GM21515 (cell line): ENCODE results near the gene LY6G6C.
A peak's percentile ranks its signal among the peaks of the same experiment; 100 is the strongest.

ENCODE experiments used
- ATAC-seq: cut with Tn5 transposase; IDR thresholded peaks from one replicate; pipeline ENCODE4 v1.9.1; 2021; ENCODE audit not compliant: unreplicated experiment

LY6G6C gene

GRCh38 chr6:31742894-31743293 lies 21.3 kb upstream of the LY6G6C start:
- ATAC-seq = no peak

DNA sequence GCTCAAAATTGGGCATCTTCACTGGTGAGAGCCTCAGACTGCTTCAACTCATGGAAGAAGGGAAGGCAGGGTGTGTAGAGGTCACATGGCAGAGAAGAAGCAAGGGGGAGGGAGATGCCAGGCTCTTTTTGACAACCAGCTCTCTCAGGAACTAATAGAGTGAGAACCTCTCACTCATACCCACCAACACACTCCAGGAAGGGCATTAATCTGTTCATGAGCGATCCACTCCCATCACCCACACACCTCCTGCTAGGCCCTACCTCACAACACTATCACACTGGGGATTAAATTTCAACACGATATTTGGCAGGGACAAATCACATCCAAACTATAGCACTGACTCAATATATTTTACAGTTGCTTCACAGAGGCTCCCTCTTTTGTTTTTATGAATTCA lies 20.3 kb upstream of the LY6G6C start:
- no peak for ATAC-seq

DNA sequence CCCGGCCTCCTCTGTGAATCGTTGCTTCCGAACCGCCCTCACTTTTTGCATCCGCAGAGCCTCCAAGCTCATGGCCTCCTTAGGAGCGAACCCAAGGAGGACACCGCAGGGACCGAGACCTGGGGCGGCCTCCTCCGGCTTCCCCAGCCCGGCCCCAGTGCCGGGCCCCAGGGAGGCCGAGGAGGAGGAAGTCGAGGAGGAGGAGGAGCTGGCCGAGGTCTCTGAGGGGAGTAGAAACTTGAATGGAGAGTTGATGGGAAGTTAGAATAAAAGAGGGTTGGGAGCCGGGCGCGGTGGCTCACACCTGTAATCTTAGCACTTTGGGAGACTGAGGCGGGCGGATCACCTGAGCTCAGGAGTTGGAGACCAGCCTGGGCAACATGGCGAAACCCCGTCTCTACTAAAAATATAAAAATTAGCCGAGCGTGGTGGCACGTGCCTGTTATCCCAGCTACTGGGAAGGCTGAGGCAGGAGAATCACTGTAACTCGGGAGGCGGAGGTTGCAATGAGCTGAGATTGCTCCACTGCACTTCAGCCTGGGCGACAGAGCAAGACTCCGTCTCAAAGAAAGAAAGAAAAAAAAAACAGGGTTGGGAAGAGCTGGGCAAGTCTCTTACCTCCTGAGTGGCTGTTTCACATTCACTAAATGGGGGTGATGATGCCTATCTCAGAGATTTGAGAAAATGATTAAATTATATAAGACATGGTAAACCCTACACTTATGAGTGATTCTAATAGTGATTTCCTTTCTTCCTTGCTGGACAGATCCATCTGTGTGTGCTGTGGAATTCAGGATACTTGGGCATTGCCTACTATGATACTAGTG lies 19.1 kb upstream of the LY6G6C start:
- ATAC-seq = peak; percentile 1

- ATAC-seq = peak; percentile 60
Observed at GRCh38 chr6:31739639-31740396, 18.3 kb upstream of the LY6G6C start, which contains the start of gene MSH5. MSH5 (plus strand) TSS chr6:31740005; CDS start chr6:31740467, 462 bp downstream.

- no peak for ATAC-seq
Observed at GRCh38 chr6:31737991-31738979, 16.7 kb upstream of the LY6G6C start.

DNA sequence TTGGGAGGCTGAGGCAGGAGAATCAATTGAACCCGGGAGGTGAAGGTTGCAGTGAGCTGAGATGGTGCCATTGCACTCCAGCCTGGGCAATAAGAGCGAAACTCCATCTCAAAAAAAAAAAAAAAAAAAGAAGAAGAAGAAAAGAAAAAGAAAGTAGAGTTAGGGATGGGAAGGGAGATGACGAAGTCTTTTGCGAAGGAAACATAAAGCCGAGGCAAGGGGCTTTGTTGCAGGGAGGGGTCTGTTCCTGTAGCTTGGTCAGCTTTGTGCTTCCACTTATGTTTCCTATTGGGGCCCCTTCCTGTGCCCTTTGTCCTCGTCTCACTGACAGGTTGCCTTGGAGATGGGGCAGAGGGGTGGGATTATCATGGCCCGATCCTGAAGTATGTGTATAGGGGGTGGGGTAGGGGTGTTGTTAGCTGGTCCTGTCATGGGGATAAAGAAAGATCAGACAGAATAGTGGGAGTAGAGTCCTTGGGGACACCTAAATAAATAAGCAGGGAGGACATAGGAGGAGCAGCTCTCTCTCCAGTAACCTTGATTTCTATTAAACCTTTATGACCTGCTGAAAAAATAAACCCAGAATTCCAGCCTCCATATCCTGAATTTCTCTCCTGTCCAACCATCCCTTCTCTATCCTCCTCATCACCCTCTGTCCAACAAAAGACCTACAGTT lies 15.9 kb upstream of the LY6G6C start:
- no peak for ATAC-seq

- no peak for ATAC-seq
Observed at GRCh38 chr6:31736768-31737314, 15.3 kb upstream of the LY6G6C start.

GRCh38 chr6:31736021-31736767 lies 14.6 kb upstream of the LY6G6C start, which contains the start of gene CLIC1:
CLIC1 (minus strand) TSS chr6:31736530; CDS start chr6:31736300, 230 bp downstream.
- no peak for ATAC-seq

- no peak for ATAC-seq
Observed at GRCh38 chr6:31734821-31735406, 13.4 kb upstream of the LY6G6C start.

DNA sequence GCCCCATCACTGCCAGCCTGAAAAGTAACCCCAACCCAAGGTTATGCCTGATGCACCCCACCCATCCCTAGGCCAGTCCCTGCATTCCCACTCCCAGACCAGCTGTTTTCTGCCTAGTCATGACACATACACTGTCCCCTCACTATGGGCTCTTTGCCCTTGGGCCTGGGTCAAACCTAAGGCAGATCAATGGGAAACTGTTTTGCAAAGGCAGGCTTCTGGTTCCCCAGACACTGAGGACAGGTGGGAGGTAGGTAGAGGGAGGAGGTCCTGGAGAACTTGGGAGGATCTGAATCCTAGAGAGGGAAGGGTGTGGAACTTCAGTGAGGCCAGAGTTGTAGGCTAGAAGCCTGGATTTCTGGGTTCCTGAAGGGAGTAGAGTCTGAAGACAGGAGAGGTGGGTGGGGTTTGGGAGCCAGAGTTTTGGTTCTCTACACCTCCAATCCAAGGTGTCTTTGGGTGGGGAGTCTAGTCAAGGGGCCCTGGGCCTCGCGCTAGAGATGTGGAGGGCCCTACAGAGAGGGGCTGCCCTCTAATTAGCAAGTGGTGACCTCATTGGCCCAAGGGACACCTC lies 12.8 kb upstream of the LY6G6C start:
- ATAC-seq = no peak

DNA sequence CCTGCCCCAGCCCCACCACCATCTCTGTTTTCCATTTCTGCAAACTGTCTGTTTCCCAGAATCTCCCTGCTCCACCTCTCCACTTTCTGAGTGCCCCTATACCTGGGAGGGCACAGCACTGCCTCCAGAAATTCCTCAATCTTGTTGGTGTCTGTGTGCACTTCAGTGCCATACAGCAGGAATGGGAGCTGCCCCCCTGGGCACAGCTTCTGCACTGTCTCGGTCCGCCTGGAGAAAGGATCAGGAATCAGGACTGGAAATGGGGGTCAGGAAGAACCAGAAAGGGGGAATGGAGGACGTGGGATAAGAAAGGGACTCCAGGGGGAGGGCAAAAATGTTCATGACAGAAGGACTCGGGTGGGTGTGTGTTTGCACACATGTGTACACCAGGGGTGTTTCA lies 12.2 kb upstream of the LY6G6C start:
- ATAC-seq = no peak

- ATAC-seq = no peak
Observed at GRCh38 chr6:31732029-31732428, 10.5 kb upstream of the LY6G6C start.

DNA sequence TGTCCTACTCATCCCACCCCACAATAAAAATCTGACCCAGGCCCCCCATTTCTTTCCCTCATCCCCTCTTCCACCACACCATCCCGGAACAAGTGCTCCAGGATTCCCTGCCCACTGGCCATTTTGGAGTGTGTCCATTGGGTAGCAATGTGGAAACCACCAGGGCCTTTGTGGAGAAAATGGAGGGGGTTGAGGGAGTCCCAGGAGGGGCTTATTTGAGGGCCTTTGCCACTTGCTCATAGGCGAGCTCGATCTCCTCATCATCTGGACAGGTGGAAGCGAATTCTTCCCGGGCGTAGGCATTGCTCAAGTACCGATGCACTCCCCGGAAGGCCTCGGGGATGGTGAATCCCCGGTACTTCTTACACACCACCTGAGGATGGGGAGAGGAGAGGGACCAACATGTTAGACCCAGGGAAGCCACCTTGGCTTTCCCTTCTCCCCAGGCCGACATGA lies 9.1 kb upstream of the LY6G6C start:
- ATAC-seq = no peak

DNA sequence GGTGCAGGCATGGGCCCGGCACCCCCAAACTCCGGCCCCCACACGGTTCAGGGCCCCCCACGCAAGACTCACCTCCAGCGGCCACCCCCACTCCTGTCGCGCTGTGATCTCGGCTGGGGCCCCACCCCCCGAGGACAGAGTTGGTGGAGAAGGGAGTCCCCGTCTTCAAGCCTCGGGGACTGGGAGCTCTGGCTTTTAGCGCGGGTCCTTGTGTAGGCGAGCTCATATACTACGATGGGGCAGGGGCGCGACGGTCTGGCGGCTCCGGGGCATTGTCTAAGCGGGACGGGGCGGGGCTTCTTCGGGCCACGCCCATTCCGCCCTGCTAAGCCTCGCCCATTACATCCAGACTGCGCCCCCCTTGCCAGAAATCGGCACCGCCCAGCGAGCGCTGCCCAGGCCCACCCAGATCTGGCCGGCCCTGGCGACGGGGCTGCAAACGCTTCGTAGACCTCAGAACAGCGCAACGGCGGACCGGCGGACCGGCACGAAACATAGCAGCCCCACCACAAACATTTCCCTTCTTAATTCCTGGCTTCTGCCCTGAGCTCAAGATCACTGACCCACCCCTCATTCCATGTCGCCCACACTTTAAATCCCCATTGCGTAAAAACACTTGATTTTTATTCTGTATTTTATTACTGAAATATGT lies 8.6 kb upstream of the LY6G6C start:
- ATAC-seq = peak; percentile 37

- ATAC-seq = peak; percentile 41
Observed at GRCh38 chr6:31729515-31729978, 8.0 kb upstream of the LY6G6C start.

- ATAC-seq = no peak
Observed at GRCh38 chr6:31728767-31729514, 7.4 kb upstream of the LY6G6C start, which contains the start of gene DDAH2. DDAH2 (minus strand) TSS chr6:31729299; CDS start chr6:31729161, 138 bp downstream.
